SK-N-SH (cell line): ENCODE measurements around the gene PCDHB10. TPM values are rescaled to one million over a fixed set of nuclear protein-coding genes. Genes with fewer than 3 reads are reported as not detected.
"Not testable (repeated sequence)": the region's sequence is repeated elsewhere in the genome, so short reads cannot be mapped to it uniquely, and the experiment has no call there.

Experiments
- CTCF ChIA-PET: fragments of 300-600, 350-600 bp; formaldehyde crosslinking; extraction: SDS; loops from one replicate; lab custom pipeline; 2021; lab: Yijun Ruan, JAX
- POLR2A ChIA-PET: fragments of 350-600 bp; sonication (Branson Sonifier 250); formaldehyde crosslinking; extraction: SDS; loops from one replicate; lab custom pipeline; 2020; ENCODE audit warnings: antibody characterized with exemption, inconsistent platforms; lab: Yijun Ruan, JAX
- DNase-seq: peaks from one replicate; pipeline ENCODE4 v3.0.0; 2012
- H2AFZ ChIP-seq: fragments of 200-600 bp; sonication (generic); 2 replicates; pipeline ENCODE4 v1.8.1; 2016; ENCODE audit warnings: antibody characterized with exemption, mild to moderate bottlenecking, low read depth
- H3F3A ChIP-seq: fragments of 200-600 bp; sonication (generic); replicated peaks from 2 replicates; pipeline ENCODE3; 2016; ENCODE audit warnings: antibody characterized with exemption, mild to moderate bottlenecking; ENCODE audit not compliant: insufficient read depth
- H3K27ac ChIP-seq, 2 experiments: fragments of 200-500 bp in 1 of 2; fragments of 200-600 bp in 1 of 2; sonication (Bioruptor generic) in 1 of 2; sonication (generic), shearing (Covaris generic) in 1 of 2; 2 replicates each; pipeline versions ENCODE4 v1.5.1 to v1.6.1; 2014 to 2016; ENCODE audit warnings: low read depth in 2 of 2, inconsistent platforms in 1 of 2, low read length in 1 of 2, mild to moderate bottlenecking in 1 of 2, mixed read lengths in 1 of 2
- H3K27me3 ChIP-seq: fragments of 200-600 bp; sonication (generic), shearing (Covaris generic); 2 replicates; pipeline ENCODE4 v1.6.1; 2016; ENCODE audit warnings: mixed run types; ENCODE audit not compliant: insufficient read depth
- H3K36me3 ChIP-seq, 2 experiments: fragments of 200-500 bp in 1 of 2; fragments of 200-600 bp in 1 of 2; sonication (Bioruptor generic) in 1 of 2; sonication (generic) in 1 of 2; replicated peaks in 1 of 2; 2 replicates each; pipeline versions ENCODE3 to v1.5.1; 2014 to 2016; ENCODE audit warnings: low read length in 1 of 2, mild to moderate bottlenecking in 1 of 2; ENCODE audit not compliant: insufficient read depth in 2 of 2, control insufficient read depth in 1 of 2
- H3K4me1 ChIP-seq, 2 experiments: fragments of 200-500 bp in 1 of 2; fragments of 200-600 bp in 1 of 2; sonication (Bioruptor generic) in 1 of 2; sonication (generic), shearing (Covaris generic) in 1 of 2; 2 replicates each; pipeline versions ENCODE4 v1.5.1 to v1.6.1; 2014 to 2016; ENCODE audit warnings: low read depth in 1 of 2, low read length in 1 of 2, mixed run types in 1 of 2; ENCODE audit not compliant: insufficient read depth in 2 of 2, control insufficient read depth in 1 of 2
- H3K4me2 ChIP-seq: fragments of 200-600 bp; sonication (generic), shearing (Covaris generic); 2 replicates; pipeline ENCODE4 v1.6.1; 2017; ENCODE audit warnings: mixed run types
- H3K4me3 ChIP-seq, 2 experiments: fragments of 200-500 bp in 1 of 2; fragments of 200-600 bp in 1 of 2; sonication (Bioruptor generic) in 1 of 2; sonication (generic), shearing (Covaris generic) in 1 of 2; 2 replicates each; pipeline versions ENCODE4 v1.5.1 to v1.8.1; 2014 to 2016; ENCODE audit warnings: low read depth in 2 of 2, inconsistent platforms in 1 of 2, low read length in 1 of 2, mild to moderate bottlenecking in 1 of 2, mixed read lengths in 1 of 2, moderate library complexity in 1 of 2
- H3K79me2 ChIP-seq: fragments of 200-600 bp; sonication (generic); 2 replicates; pipeline ENCODE4 v1.8.1; 2017; ENCODE audit warnings: mild to moderate bottlenecking; ENCODE audit not compliant: insufficient read depth
- H3K9ac ChIP-seq: fragments of 200-600 bp; sonication (generic); 2 replicates; pipeline ENCODE4 v1.6.1; 2017; ENCODE audit warnings: mixed run types
- H3K9me2 ChIP-seq: fragments of 200-600 bp; sonication (generic); 2 replicates; pipeline ENCODE4 v1.6.1; 2017; ENCODE audit warnings: mixed run types
- H3K9me3 ChIP-seq: fragments of 200-600 bp; sonication (generic); 2 replicates; pipeline ENCODE4 v1.6.1; 2017; ENCODE audit warnings: mixed run types, mild to moderate bottlenecking, moderate library complexity
- H4K20me1 ChIP-seq: fragments of 200-600 bp; sonication (generic); 2 replicates; pipeline ENCODE4 v1.6.1; 2017; ENCODE audit warnings: mild to moderate bottlenecking, mixed run types; ENCODE audit not compliant: insufficient read depth
- CHD2 ChIP-seq: fragments of 150-350 bp; IDR thresholded peaks from 2 replicates; pipeline ENCODE4 v1.6.1; 2018; ENCODE audit warnings: low read length; ENCODE audit not compliant: partially characterized antibody
- CTCF ChIP-seq: fragments of 200-600 bp; sonication (generic); IDR thresholded peaks from 2 replicates; pipeline ENCODE4 v1.6.1; 2017; ENCODE audit warnings: antibody characterized with exemption, mild to moderate bottlenecking, moderate library complexity
- FOXM1 ChIP-seq: IDR thresholded peaks from 2 replicates; pipeline ENCODE4 v1.4.0; 2012; ENCODE audit warnings: low read depth, mild to moderate bottlenecking
- RAD21 ChIP-seq: IDR thresholded peaks from 2 replicates; pipeline ENCODE4 v1.6.1; 2012; ENCODE audit warnings: mild to moderate bottlenecking, low read length
- WGBS: methylation state at CpG from one replicate; pipeline ENCODE4 v1.1.6; 2017; ENCODE audit warnings: low lambda C conversion rate; 5-methylcytosine and 5-hydroxymethylcytosine counted together
- polyA plus RNA-seq, 3 experiments: library from polyadenylated mRNA; depleted of rRNA; stranded (reverse); fragments of >200 nt; gene quantifications; 2 replicates each; pipeline ENCODE4 v1.2.3, GENCODE V29; 2012

The PCDHB10 gene
- polyA plus RNA-seq, 1 of the 3 experiments (the other 2 are of a cell fraction), result 1.5 TPM

- Histone ChIP-seq H3K4me1 (no peaks in the 10 kb centered on the region), H3K9ac (no peak overlapping the region), H3K27ac (no peak overlapping the region), H3K4me2 (no peak overlapping the region), H3K79me2 (no peaks in the 10 kb centered on the region), H4K20me1 (no peaks in the 10 kb centered on the region)
- POLR2A ChIA-PET, result interaction anchor here (1.0 kb wide), 1 partner anchor 11 kb away, joined by 3 read pairs; the partner anchor contains the start of gene PCDHB14
- peak; percentile 49 for TF ChIP-seq RAD21
- peak; percentile 46 for TF ChIP-seq CTCF
- TF ChIP-seq CHD2, result no peak
- TF ChIP-seq, all 33 proteins: peak for 2
- H3K36me3 ChIP-seq, result peaks cover 0 to 6% of the 10 kb centered on the region in 2 experiments
- H2AFZ ChIP-seq, result 0 out of 2 replicates have a peak overlapping the region, but pooled peaks have one; percentile 15
- peaks cover 15% of the 10 kb centered on the region for H3K9me3 ChIP-seq
- CTCF ChIA-PET, result interaction anchor here (0.6 to 2.8 kb wide), 15 partner anchors 10 to 330 kb away, joined by 3 to 21 read pairs (median 3); partner anchors contain the start of genes PCDHB11, PCDHB14, PCDHB16 and PCDHB3
- no peaks in the 10 kb centered on the region for H3K27me3 ChIP-seq
- no peak for DNase-seq
- no peaks in the 10 kb centered on the region for H3K9me2 ChIP-seq
- peak overlapping the region; percentile 11 to 33; a peak in 3 of 4 replicates for H3K4me3 ChIP-seq
- peaks cover 3% of the 10 kb centered on the region for H3F3A ChIP-seq
- 24% methylated on average over 15 of the region's 15 CpGs for WGBS
These were observed 42.0 kb downstream of the PCDHB10 start for GRCh38 chr5:141234109-141234667.

GRCh38 chr5:141235922-141236321, 43.8 kb downstream of the PCDHB10 start:
- H3K4me1 ChIP-seq, H3K27me3 ChIP-seq, H3K9ac ChIP-seq, H4K20me1 ChIP-seq, H3K4me2 ChIP-seq, CTCF ChIA-PET, H3K4me3 ChIP-seq, POLR2A ChIA-PET, H3F3A ChIP-seq, H3K27ac ChIP-seq, H2AFZ ChIP-seq, H3K36me3 ChIP-seq, H3K79me2 ChIP-seq, DNase-seq, H3K9me2 ChIP-seq: not testable (repeated sequence)
- H3K9me3 ChIP-seq, result peaks cover 15% of the 10 kb centered on the region
- WGBS, result 86% methylated on average over 38 of the region's 40 CpGs

- no peak for DNase-seq
- Histone ChIP-seq H3K4me1 (no peaks in the 10 kb centered on the region), H3K4me2 (no peak overlapping the region), H2AFZ (no peak overlapping the region), H3K9me3 (peaks cover 13% of the 10 kb centered on the region), H4K20me1 (no peaks in the 10 kb centered on the region), H3K36me3 (no peaks in the 10 kb centered on the region), H3K9me2 (no peaks in the 10 kb centered on the region), H3K79me2 (no peaks in the 10 kb centered on the region), H3F3A (peaks cover 3% of the 10 kb centered on the region), H3K27me3 (no peaks in the 10 kb centered on the region), H3K4me3 (no peak overlapping the region; a peak in 1 of 4 replicates), H3K9ac (no peak overlapping the region), H3K27ac (no peak overlapping the region)
- TF ChIP-seq FOXM1, result no peak
- POLR2A ChIA-PET, result no interaction called here
- CTCF ChIA-PET, result no interaction called here
- 74% methylated on average over 26 of the region's 32 CpGs for WGBS
These were observed 44.6 kb downstream of the PCDHB10 start for GRCh38 chr5:141236516-141237313.
